ENCODE measurements around the gene GBA2.

Gene GBA2

GRCh38 chr9:35725362-35725761 is 23.7 kb downstream of the GBA2 start:
- H3K27me3 ChIP-seq (ENCODE audit: insufficient read depth, poor library complexity, severe bottlenecking) = no peaks in the 10 kb centered on the region
- no peak overlapping the region for H3K4me3 ChIP-seq (replicated peaks; ENCODE audit: insufficient read depth, low read length)
- TF ChIP-seq CTCF (IDR thresholded peaks at IDR 0.05; ENCODE audit: insufficient read depth, low read length) = no peak
- no peak for TF ChIP-seq GABPA (IDR thresholded peaks at IDR 0.05; ENCODE audit: low read depth)
- no peak for TF ChIP-seq REST (IDR thresholded peaks at IDR 0.05; ENCODE audit: insufficient replicate concordance, low read depth)
- TF ChIP-seq SPI1 (IDR thresholded peaks at IDR 0.05; ENCODE audit: borderline replicate concordance, low read depth) = no peak
- TF ChIP-seq POLR2AphosphoS5 (IDR thresholded peaks at IDR 0.05; ENCODE audit: low read depth) = no peak
- H3K27ac ChIP-seq (replicated peaks) = no peak overlapping the region
- no peak for DNase-seq (ENCODE audit: low read depth in 1 of 2, low spot score in 1 of 2)

GRCh38 chr9:35723908-35724307 is 25.1 kb downstream of the GBA2 start:
- Histone ChIP-seq H3K27me3 (ENCODE audit: insufficient read depth, poor library complexity, severe bottlenecking) (no peaks in the 10 kb centered on the region), H3K4me3 (replicated peaks; ENCODE audit: insufficient read depth, low read length) (no peak overlapping the region), H3K27ac (replicated peaks) (no peak overlapping the region)
- no peak for DNase-seq (ENCODE audit: low read depth in 1 of 2, low spot score in 1 of 2)
- no peak for TF ChIP-seq CTCF (IDR thresholded peaks at IDR 0.05; ENCODE audit: insufficient read depth, low read length)
- TF ChIP-seq SPI1 (IDR thresholded peaks at IDR 0.05; ENCODE audit: borderline replicate concordance, low read depth) = no peak
- TF ChIP-seq POLR2AphosphoS5 (IDR thresholded peaks at IDR 0.05; ENCODE audit: low read depth) = no peak
- TF ChIP-seq REST (IDR thresholded peaks at IDR 0.05; ENCODE audit: insufficient replicate concordance, low read depth) = no peak
- no peak for TF ChIP-seq GABPA (IDR thresholded peaks at IDR 0.05; ENCODE audit: low read depth)

- DNase-seq (ENCODE audit: low read depth in 1 of 2, low spot score in 1 of 2) = no peak
- no peaks in the 10 kb centered on the region for H3K27me3 ChIP-seq (ENCODE audit: insufficient read depth, poor library complexity, severe bottlenecking)
- TF ChIP-seq POLR2AphosphoS5 (IDR thresholded peaks at IDR 0.05; ENCODE audit: low read depth) = no peak
- TF ChIP-seq REST (IDR thresholded peaks at IDR 0.05; ENCODE audit: insufficient replicate concordance, low read depth) = no peak
- no peak for TF ChIP-seq GABPA (IDR thresholded peaks at IDR 0.05; ENCODE audit: low read depth)
- no peak for TF ChIP-seq SPI1 (IDR thresholded peaks at IDR 0.05; ENCODE audit: borderline replicate concordance, low read depth)
- TF ChIP-seq CTCF (IDR thresholded peaks at IDR 0.05; ENCODE audit: insufficient read depth, low read length) = no peak
- H3K27ac ChIP-seq (replicated peaks) = no peak overlapping the region
- no peak overlapping the region for H3K4me3 ChIP-seq (replicated peaks; ENCODE audit: insufficient read depth, low read length)
Observed at GRCh38 chr9:35723426-35723825, 25.6 kb downstream of the GBA2 start.
